K562 (cell line): ENCODE measurements around the gene LMAN1L. TPM values are rescaled to one million over a fixed set of nuclear protein-coding genes. Genes with fewer than 3 reads are reported as not detected.

Experiments
- ATAC-seq: fragments of 200-7000 bp; cut with Tn5 transposase; 3 replicates; pipeline ENCODE4 v1.9.1; 2020; ENCODE audit warnings: moderate library complexity
- BruUV-seq: library from RNA; stranded (reverse); fragments of 400-500 nt; replicated peaks from 2 replicates; lab custom pipeline; 2021; lab: Mats Ljungman, UMichigan
- CTCF ChIA-PET: fragments of 300-600 bp; formaldehyde crosslinking; extraction: SDS; loops from one replicate; lab custom pipeline; 2021; ENCODE audit warnings: low intra/inter-chr PET ratio; lab: Yijun Ruan, JAX
- POLR2A ChIA-PET: fragments of 300-600, 350-650 bp; sonication (Branson Sonifier 250); formaldehyde crosslinking; extraction: SDS; loops from one replicate; lab custom pipeline; 2021; ENCODE audit warnings: antibody characterized with exemption, inconsistent platforms; lab: Yijun Ruan, JAX
- DNase-seq, 4 experiments: peaks; one replicate each; pipeline versions ENCODE4 v3.0.0 to v3.0.0-alpha.2; 2011 to 2018; ENCODE audit warnings: low spot score in 3 of 4, mixed read lengths in 3 of 4; ENCODE audit errors: extremely low read depth in 1 of 4
- FAIRE-seq: peaks from 2 replicates; lab custom pipeline; 2011; peaks lifted over from hg19 to GRCh38; lab: Jason Lieb, UNC
- H2AFZ ChIP-seq: 2 replicates; pipeline ENCODE4 v1.6.0; 2011; ENCODE audit warnings: low read depth, low read length, control low read depth, inconsistent platforms
- H3K27ac ChIP-seq: fragments of 200-600 bp; 3 replicates; pipeline ENCODE4 v1.8.0; 2011; ENCODE audit warnings: low read depth, mild to moderate bottlenecking, control low read depth, inconsistent platforms, low read length, moderate library complexity, mixed read lengths; ENCODE audit errors: extremely low read depth
- H3K27me3 ChIP-seq, 2 experiments: fragments of 300-600 bp in 1 of 2; 2 replicates in 1 of 2; 3 replicates in 1 of 2; pipeline versions ENCODE4 v1.6.0 to v1.8.0; 2011; ENCODE audit warnings: inconsistent platforms in 2 of 2, low read length in 2 of 2, mild to moderate bottlenecking in 1 of 2, mixed read lengths in 1 of 2, moderate library complexity in 1 of 2; ENCODE audit not compliant: control insufficient read depth in 2 of 2, insufficient read depth in 2 of 2
- H3K36me3 ChIP-seq: fragments of 300-600 bp; 3 replicates; pipeline ENCODE4 v1.8.0; 2011; ENCODE audit warnings: mild to moderate bottlenecking, low read length, inconsistent platforms; ENCODE audit not compliant: control insufficient read depth, insufficient read depth
- H3K4me1 ChIP-seq, 2 experiments: fragments of 200-600 bp in 1 of 2; replicated peaks in 1 of 2; 2 replicates in 1 of 2; 3 replicates in 1 of 2; pipeline versions ENCODE4 v1.5.1 to v1.8.0; 2011; ENCODE audit warnings: inconsistent platforms in 2 of 2, low read length in 2 of 2, mild to moderate bottlenecking in 1 of 2, mixed read lengths in 1 of 2, moderate library complexity in 1 of 2; ENCODE audit not compliant: control insufficient read depth in 2 of 2, insufficient read depth in 2 of 2
- H3K4me2 ChIP-seq: 2 replicates; pipeline ENCODE4 v1.6.1; 2011; ENCODE audit warnings: low read length, control low read depth, inconsistent platforms, mixed read lengths; ENCODE audit not compliant: insufficient read depth
- H3K4me3 ChIP-seq: fragments of 200-600 bp; sonication (generic), shearing (Covaris generic); 2 replicates; pipeline ENCODE4 v1.5.1; 2016; ENCODE audit warnings: control low read depth, inconsistent platforms
- H3K79me2 ChIP-seq: fragments of 200-600 bp; 3 replicates; pipeline ENCODE4 v1.8.0; 2011; ENCODE audit warnings: low read length, inconsistent platforms; ENCODE audit not compliant: control insufficient read depth, insufficient read depth
- H3K9ac ChIP-seq, 2 experiments: 2 replicates each; pipeline versions ENCODE4 v1.6.0 to v1.6.1; 2011; ENCODE audit warnings: low read depth in 2 of 2, low read length in 2 of 2, control low read depth in 1 of 2, inconsistent platforms in 1 of 2, mild to moderate bottlenecking in 1 of 2, mixed read lengths in 1 of 2; ENCODE audit not compliant: insufficient read depth in 1 of 2
- H3K9me1 ChIP-seq: one replicate; pipeline ENCODE4 v1.6.0; 2011; ENCODE audit warnings: inconsistent platforms, mild to moderate bottlenecking, low read length, moderate library complexity; ENCODE audit not compliant: control insufficient read depth, insufficient read depth
- H3K9me3 ChIP-seq: replicated peaks from 2 replicates; pipeline ENCODE4 v1.5.1; 2011; ENCODE audit warnings: low read depth, low read length, inconsistent platforms; ENCODE audit not compliant: control insufficient read depth, insufficient read depth
- H4K20me1 ChIP-seq: replicated peaks from 2 replicates; pipeline ENCODE4 v1.6.1; 2011; ENCODE audit warnings: low read length, inconsistent platforms, mixed read lengths; ENCODE audit not compliant: control insufficient read depth, insufficient read depth
- ELF4 ChIP-seq: fragments of 450-650 bp; formaldehyde crosslinking; IDR thresholded peaks from 2 replicates; pipeline ENCODE4 v1.4.0; 2022; ENCODE audit warnings: missing genetic modification characterization
- TARDBP ChIP-seq: fragments of 450-650 bp; IDR thresholded peaks from 2 replicates; pipeline ENCODE4 v1.6.1; 2016
- ZFX ChIP-seq: sonication (generic); formaldehyde crosslinking; IDR thresholded peaks from 2 replicates; pipeline ENCODE4 v1.8.0; 2022; ENCODE audit warnings: mild to moderate bottlenecking, missing genetic modification reagents, moderate library complexity
- ZNF408 ChIP-seq: fragments of 250-450 bp; sonication (Bioruptor Pico); IDR thresholded peaks from 2 replicates; pipeline ENCODE4 v1.4.0; 2020; ENCODE audit warnings: low read depth, mild to moderate bottlenecking, moderate library complexity
- ZNF507 ChIP-seq: conservative IDR thresholded peaks from 2 replicates; pipeline ENCODE4 v1.6.1; 2017; ENCODE audit warnings: missing genetic modification characterization, missing compliant biosample characterization
- ZNF551 ChIP-seq: fragments of 250-450 bp; sonication (Bioruptor Pico); IDR thresholded peaks from 2 replicates; pipeline ENCODE4 v1.5.0; 2021; ENCODE audit warnings: mild to moderate bottlenecking, moderate library complexity
- ZNF764 ChIP-seq: fragments of 250-450 bp; sonication (Bioruptor Pico); IDR thresholded peaks from 2 replicates; pipeline ENCODE4 v1.4.0; 2020; ENCODE audit warnings: low read depth, mild to moderate bottlenecking, moderate library complexity
- WGBS: fragments of 100-300 bp; shearing (Covaris generic); methylation state at CpG from one replicate; pipeline ENCODE4 v1.1.6; 2016; ENCODE audit warnings: low coverage, mixed read lengths; ENCODE audit not compliant: insufficient coverage; ENCODE audit errors: missing lambda C conversion rate; 5-methylcytosine and 5-hydroxymethylcytosine counted together
- in situ Hi-C: fragments of 300-500 bp; cut with MboI; formaldehyde crosslinking; loops from 4 replicates; pipeline ENCODE4 v1.15.0; 2018; ENCODE audit warnings: inconsistent platforms, mixed read lengths
- intact Hi-C: fragments of 100-400 bp; cut with micrococcal nuclease; formaldehyde crosslinking; loops from 2 replicates; pipeline ENCODE4 v1.14.2; 2022
- polyA plus RNA-seq, 8 experiments: library from polyadenylated mRNA; depleted of rRNA in 4 of 8; stranded (reverse) in 5 of 8; unstranded in 3 of 8; fragments of >200 nt; fragmentation: Nextera tagmentation in 2 of 8; fragmentation: Illumina TruSeq in 1 of 8; extraction: Ambion mirVana in 2 of 8; extraction: Trizol in 1 of 8; gene quantifications; 2 replicates each; pipeline versions ENCODE4 v1.2.1 to v1.2.3, GENCODE V29; 2011 to 2014; ENCODE audit warnings: inconsistent platforms in 1 of 8, missing spikeins in 1 of 8
- total RNA-seq, 7 experiments: library from RNA; depleted of rRNA in 6 of 7; stranded (reverse); fragments of >200 nt in 6 of 7; fragmentation: Illumina TruSeq in 2 of 7; extraction: Trizol in 2 of 7; gene quantifications; 2 replicates each; pipeline versions ENCODE4 v1.2.1 to v1.2.3, GENCODE V29; 2011 to 2021; ENCODE audit warnings: low replicate concordance in 1 of 7
- TF ChIP-seq, protein P1 (sequence below): fragments of 450-650 bp; IDR thresholded peaks from 2 replicates; pipeline ENCODE4 v1.6.1; 2018; ENCODE audit not compliant: partially characterized antibody
- TF ChIP-seq, protein P2 (sequence below): fragments of 150-350 bp; conservative IDR thresholded peaks from 2 replicates; pipeline ENCODE4 v1.6.1; 2014; ENCODE audit warnings: low read length
- TF ChIP-seq, protein P3 (sequence below): fragments of 250-450 bp; sonication (Bioruptor Pico); IDR thresholded peaks from 2 replicates; pipeline ENCODE4 v1.8.0; 2021; ENCODE audit warnings: mild to moderate bottlenecking, moderate library complexity

Gene LMAN1L
- total and polyA plus RNA-seq, 9 of the 15 experiments (the other 6 are each of a cell fraction or from before 2014, with no cell fraction given) = not detected

DNA sequence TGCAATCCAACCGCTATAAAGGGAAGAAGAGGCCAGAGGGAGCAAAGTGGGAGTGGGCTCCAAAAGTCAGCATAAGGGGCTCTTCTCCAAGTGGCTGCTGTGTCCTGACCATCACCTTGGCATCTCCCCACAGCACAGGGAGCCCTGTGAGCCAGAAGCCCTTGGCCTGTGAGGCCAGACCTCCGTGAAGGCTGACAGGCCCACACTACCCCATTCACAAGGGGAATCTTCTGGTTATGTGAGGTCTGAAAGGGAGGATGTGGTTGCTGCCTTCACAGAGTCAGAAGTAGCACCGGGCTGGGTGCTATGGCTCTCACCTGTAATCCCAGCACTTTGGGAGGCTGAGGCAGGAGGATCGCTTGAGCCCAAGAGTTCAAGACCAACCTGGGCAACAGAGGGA is 32.9 kb downstream of the LMAN1L start:
- Histone ChIP-seq H3K4me3 (no peak overlapping the region), H3K9me1 (peaks cover 11% of the 10 kb centered on the region), H3K27ac (no peak overlapping the region), H3K36me3 (peaks cover 54% of the 10 kb centered on the region; the same call in 2 of the 3 replicates), H4K20me1 (peaks cover 4% of the 10 kb centered on the region; the same call in 1 of the 2 replicates), H3K4me2 (no peak overlapping the region), H2AFZ (no peak overlapping the region), H3K9ac (no peak overlapping the region), H3K79me2 (peaks cover 14% of the 10 kb centered on the region; the same call in 2 of the 3 replicates), H3K4me1 (peaks cover 19 to 37% of the 10 kb centered on the region in 2 experiments; a peak in 4 of 5 replicates), H3K27me3 (no peaks in the 10 kb centered on the region), H3K9me3 (no peaks in the 10 kb centered on the region)
- POLR2A ChIA-PET = interaction anchor here (1.1 kb wide), 1 partner anchor 13 kb away, joined by 4 read pairs; no protein-coding TSS in a partner anchor
- WGBS = 72% methylated on average over 4 of the region's 4 CpGs
- no TSS peak for BruUV-seq
- intact Hi-C loops (no loop called here), in situ Hi-C loops (no loop called here)
- CTCF ChIA-PET = interaction anchor here (0.6 kb wide), 1 partner anchor 79 kb away, joined by 4 read pairs; no protein-coding TSS in a partner anchor
- DNase-seq (no peak), ATAC-seq (no peak), FAIRE-seq (no peak)
- TF ChIP-seq, protein P1, sequence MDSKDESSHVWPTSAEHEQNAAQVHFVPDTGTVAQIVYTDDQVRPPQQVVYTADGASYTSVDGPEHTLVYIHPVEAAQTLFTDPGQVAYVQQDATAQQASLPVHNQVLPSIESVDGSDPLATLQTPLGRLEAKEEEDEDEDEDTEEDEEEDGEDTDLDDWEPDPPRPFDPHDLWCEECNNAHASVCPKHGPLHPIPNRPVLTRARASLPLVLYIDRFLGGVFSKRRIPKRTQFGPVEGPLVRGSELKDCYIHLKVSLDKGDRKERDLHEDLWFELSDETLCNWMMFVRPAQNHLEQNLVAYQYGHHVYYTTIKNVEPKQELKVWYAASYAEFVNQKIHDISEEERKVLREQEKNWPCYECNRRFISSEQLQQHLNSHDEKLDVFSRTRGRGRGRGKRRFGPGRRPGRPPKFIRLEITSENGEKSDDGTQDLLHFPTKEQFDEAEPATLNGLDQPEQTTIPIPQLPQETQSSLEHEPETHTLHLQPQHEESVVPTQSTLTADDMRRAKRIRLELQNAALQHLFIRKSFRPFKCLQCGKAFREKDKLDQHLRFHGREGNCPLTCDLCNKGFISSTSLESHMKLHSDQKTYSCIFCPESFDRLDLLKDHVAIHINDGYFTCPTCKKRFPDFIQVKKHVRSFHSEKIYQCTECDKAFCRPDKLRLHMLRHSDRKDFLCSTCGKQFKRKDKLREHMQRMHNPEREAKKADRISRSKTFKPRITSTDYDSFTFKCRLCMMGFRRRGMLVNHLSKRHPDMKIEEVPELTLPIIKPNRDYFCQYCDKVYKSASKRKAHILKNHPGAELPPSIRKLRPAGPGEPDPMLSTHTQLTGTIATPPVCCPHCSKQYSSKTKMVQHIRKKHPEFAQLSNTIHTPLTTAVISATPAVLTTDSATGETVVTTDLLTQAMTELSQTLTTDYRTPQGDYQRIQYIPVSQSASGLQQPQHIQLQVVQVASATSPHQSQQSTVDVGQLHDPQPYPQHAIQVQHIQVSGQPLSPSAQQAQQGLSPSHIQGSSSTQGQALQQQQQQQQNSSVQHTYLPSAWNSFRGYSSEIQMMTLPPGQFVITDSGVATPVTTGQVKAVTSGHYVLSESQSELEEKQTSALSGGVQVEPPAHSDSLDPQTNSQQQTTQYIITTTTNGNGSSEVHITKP = no peak
- TF ChIP-seq ZFX (CRISPR knock-in tag) (no peak), ELF4 (no peak), TARDBP (no peak), ZNF551 (CRISPR knock-in tag) (no peak), ZNF764 (CRISPR knock-in tag) (no peak), ZNF408 (no peak), ZNF507 (tag) (no peak)
- TF ChIP-seq, protein P2, sequence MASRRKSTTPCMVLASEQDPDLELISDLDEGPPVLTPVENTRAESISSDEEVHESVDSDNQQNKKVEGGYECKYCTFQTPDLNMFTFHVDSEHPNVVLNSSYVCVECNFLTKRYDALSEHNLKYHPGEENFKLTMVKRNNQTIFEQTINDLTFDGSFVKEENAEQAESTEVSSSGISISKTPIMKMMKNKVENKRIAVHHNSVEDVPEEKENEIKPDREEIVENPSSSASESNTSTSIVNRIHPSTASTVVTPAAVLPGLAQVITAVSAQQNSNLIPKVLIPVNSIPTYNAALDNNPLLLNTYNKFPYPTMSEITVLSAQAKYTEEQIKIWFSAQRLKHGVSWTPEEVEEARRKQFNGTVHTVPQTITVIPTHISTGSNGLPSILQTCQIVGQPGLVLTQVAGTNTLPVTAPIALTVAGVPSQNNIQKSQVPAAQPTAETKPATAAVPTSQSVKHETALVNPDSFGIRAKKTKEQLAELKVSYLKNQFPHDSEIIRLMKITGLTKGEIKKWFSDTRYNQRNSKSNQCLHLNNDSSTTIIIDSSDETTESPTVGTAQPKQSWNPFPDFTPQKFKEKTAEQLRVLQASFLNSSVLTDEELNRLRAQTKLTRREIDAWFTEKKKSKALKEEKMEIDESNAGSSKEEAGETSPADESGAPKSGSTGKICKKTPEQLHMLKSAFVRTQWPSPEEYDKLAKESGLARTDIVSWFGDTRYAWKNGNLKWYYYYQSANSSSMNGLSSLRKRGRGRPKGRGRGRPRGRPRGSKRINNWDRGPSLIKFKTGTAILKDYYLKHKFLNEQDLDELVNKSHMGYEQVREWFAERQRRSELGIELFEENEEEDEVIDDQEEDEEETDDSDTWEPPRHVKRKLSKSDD = no peak
- TF ChIP-seq, protein P3, sequence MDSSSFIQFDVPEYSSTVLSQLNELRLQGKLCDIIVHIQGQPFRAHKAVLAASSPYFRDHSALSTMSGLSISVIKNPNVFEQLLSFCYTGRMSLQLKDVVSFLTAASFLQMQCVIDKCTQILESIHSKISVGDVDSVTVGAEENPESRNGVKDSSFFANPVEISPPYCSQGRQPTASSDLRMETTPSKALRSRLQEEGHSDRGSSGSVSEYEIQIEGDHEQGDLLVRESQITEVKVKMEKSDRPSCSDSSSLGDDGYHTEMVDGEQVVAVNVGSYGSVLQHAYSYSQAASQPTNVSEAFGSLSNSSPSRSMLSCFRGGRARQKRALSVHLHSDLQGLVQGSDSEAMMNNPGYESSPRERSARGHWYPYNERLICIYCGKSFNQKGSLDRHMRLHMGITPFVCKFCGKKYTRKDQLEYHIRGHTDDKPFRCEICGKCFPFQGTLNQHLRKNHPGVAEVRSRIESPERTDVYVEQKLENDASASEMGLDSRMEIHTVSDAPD (CRISPR knock-in tag) = no peak
